Measurements from ENCODE around the gene TRPT1.
A peak's percentile ranks its signal among the peaks of the same experiment; 100 is the strongest.

Gene TRPT1

GRCh38 chr11:64207256-64208085 is 18.5 kb downstream of the TRPT1 start:
- DNase-seq (ENCODE audit: low spot score), result peak; percentile 78

GRCh38 chr11:64206457-64207255 is 19.3 kb downstream of the TRPT1 start, which contains the start of gene FERMT3:
Gene FERMT3 (plus strand): TSS chr11:64206721. CDS start chr11:64207365, 644 bp downstream.
- DNase-seq (ENCODE audit: low spot score), result no peak

GRCh38 chr11:64204464-64204989 is 21.5 kb downstream of the TRPT1 start:
- peak; percentile 93 for DNase-seq (ENCODE audit: low spot score)

- no peak for DNase-seq (ENCODE audit: low spot score)
Observed at GRCh38 chr11:64204080-64204440, 21.9 kb downstream of the TRPT1 start.

- DNase-seq (ENCODE audit: low spot score), result no peak
Observed at GRCh38 chr11:64203421-64204079, 22.4 kb downstream of the TRPT1 start.

- DNase-seq (ENCODE audit: low spot score), result no peak
Observed at GRCh38 chr11:64202992-64203391, 23.0 kb downstream of the TRPT1 start.

- DNase-seq (ENCODE audit: low spot score), result no peak
Observed at GRCh38 chr11:64201543-64201942, 24.4 kb downstream of the TRPT1 start.

- DNase-seq (ENCODE audit: low spot score), result no peak
Observed at GRCh38 chr11:64198511-64198910, 27.5 kb downstream of the TRPT1 start.

GRCh38 chr11:64196626-64197025 is 29.4 kb downstream of the TRPT1 start:
- DNase-seq (ENCODE audit: low spot score), result no peak

- DNase-seq (ENCODE audit: low spot score), result no peak
Observed at GRCh38 chr11:64192434-64192833, 33.6 kb downstream of the TRPT1 start.

- DNase-seq (ENCODE audit: low spot score), result peak; percentile 37
Observed at GRCh38 chr11:64186492-64187165, 39.4 kb downstream of the TRPT1 start.

GRCh38 chr11:64185693-64186491 is 40.1 kb downstream of the TRPT1 start, which contains the start of gene STIP1:
Gene STIP1 (plus strand): TSS chr11:64186171. CDS start chr11:64186262, 91 bp downstream.
- DNase-seq (ENCODE audit: low spot score), result peak; percentile 99

- peak; percentile 88 for DNase-seq (ENCODE audit: low spot score)
Observed at GRCh38 chr11:64185175-64185692, 40.8 kb downstream of the TRPT1 start.

- DNase-seq (ENCODE audit: low spot score), result no peak
Observed at GRCh38 chr11:64183890-64184289, 42.1 kb downstream of the TRPT1 start.

- DNase-seq (ENCODE audit: low spot score), result peak; percentile 95
Observed at GRCh38 chr11:64181506-64182411, 44.2 kb downstream of the TRPT1 start.

- DNase-seq (ENCODE audit: low spot score), result no peak
Observed at GRCh38 chr11:64180891-64181290, 45.1 kb downstream of the TRPT1 start.

GRCh38 chr11:64178951-64179639 is 46.9 kb downstream of the TRPT1 start:
- DNase-seq (ENCODE audit: low spot score), result no peak

- no peak for DNase-seq (ENCODE audit: low spot score)
Observed at GRCh38 chr11:64178203-64178602, 47.8 kb downstream of the TRPT1 start.

- no peak for DNase-seq (ENCODE audit: low spot score)
Observed at GRCh38 chr11:64176751-64177150, 49.2 kb downstream of the TRPT1 start.

Measured in GM03348 (cell line).